ENCODE results near the gene IL19. TPM values are rescaled to one million over a fixed set of nuclear protein-coding genes. Genes with fewer than 3 reads are reported as not detected.

The IL19 gene
- total RNA-seq, 4 donors from 2014 or later = not detected

- H3K27me3 ChIP-seq = peaks cover 0 to 15% (median 0%) of the 10 kb centered on the region in 4 donors
- 60% methylated on average over 2 of the region's 2 CpGs for WGBS
- TF ChIP-seq POLR2A (IDR thresholded peaks at IDR 0.05; ENCODE audit: low read depth) (no peak), EP300 (IDR thresholded peaks at IDR 0.05) (no peak), CTCF (IDR thresholded peaks at IDR 0.05) (no peak), POLR2AphosphoS5 (IDR thresholded peaks at IDR 0.05) (no peak)
These were observed 62.6 kb downstream of the IL19 start for GRCh38 chr1:206833106-206833680.

GRCh38 chr1:206833801-206834200 is 63.2 kb downstream of the IL19 start:
- peak; percentile 64 for DNase-seq (ENCODE audit: extremely low spot score)
- TF ChIP-seq CTCF (IDR thresholded peaks at IDR 0.05) (no peak), EP300 (IDR thresholded peaks at IDR 0.05) (no peak), POLR2A (IDR thresholded peaks at IDR 0.05; ENCODE audit: low read depth) (no peak), POLR2AphosphoS5 (IDR thresholded peaks at IDR 0.05) (no peak)
- intact Hi-C loops (cut with DNase I) = no loop called here

More at GRCh38 chr1:206833106-206833680, 62.6 kb downstream of the IL19 start:
- Histone ChIP-seq H3K4me1 (no peaks in the 10 kb centered on the region), H3K4me3 (no peak overlapping the region), H3K9me3 (no peaks in the 10 kb centered on the region), H3K36me3 (no peaks in the 10 kb centered on the region), H3K27ac (replicated peaks in 1 of 4) (no peak overlapping the region)
- intact Hi-C loops (cut with DNase I) = no loop called here
- peak; percentile 31 for DNase-seq (ENCODE audit: extremely low spot score)

GRCh38 chr1:206834217-206834616 is 63.6 kb downstream of the IL19 start:
- DNase-seq (ENCODE audit: extremely low spot score) = peak; percentile 39
- no peaks in the 10 kb centered on the region for H3K9me3 ChIP-seq
- no peak overlapping the region for H3K4me3 ChIP-seq
- H3K36me3 ChIP-seq = no peaks in the 10 kb centered on the region
- WGBS = 92% methylated on average over 6 of the region's 6 CpGs
- intact Hi-C loops (cut with DNase I) = no loop called here
- H3K27me3 ChIP-seq = peaks cover 0 to 15% (median 0%) of the 10 kb centered on the region in 4 donors
- no peaks in the 10 kb centered on the region for H3K4me1 ChIP-seq
- TF ChIP-seq POLR2A (IDR thresholded peaks at IDR 0.05; ENCODE audit: low read depth) (no peak), EP300 (IDR thresholded peaks at IDR 0.05) (no peak), CTCF (IDR thresholded peaks at IDR 0.05) (no peak), POLR2AphosphoS5 (IDR thresholded peaks at IDR 0.05) (no peak)
- H3K27ac ChIP-seq (replicated peaks in 1 of 4) = no peak overlapping the region

More at GRCh38 chr1:206833801-206834200, 63.2 kb downstream of the IL19 start:
- Histone ChIP-seq H3K9me3 (no peaks in the 10 kb centered on the region), H3K4me1 (no peaks in the 10 kb centered on the region), H3K36me3 (no peaks in the 10 kb centered on the region), H3K27ac (replicated peaks in 1 of 4) (no peak overlapping the region), H3K27me3 (peaks cover 0 to 15% (median 0%) of the 10 kb centered on the region in 4 donors), H3K4me3 (no peak overlapping the region)
- WGBS = 73% methylated on average over 2 of the region's 2 CpGs

GRCh38 chr1:206834711-206835110 is 64.1 kb downstream of the IL19 start:
- Histone ChIP-seq H3K27me3 (peaks cover 0 to 15% (median 0%) of the 10 kb centered on the region in 4 donors), H3K9me3 (no peaks in the 10 kb centered on the region), H3K36me3 (no peaks in the 10 kb centered on the region), H3K4me1 (no peaks in the 10 kb centered on the region), H3K27ac (replicated peaks in 1 of 4) (no peak overlapping the region), H3K4me3 (no peak overlapping the region)
- no peak for TF ChIP-seq CTCF (IDR thresholded peaks at IDR 0.05)
- TF ChIP-seq POLR2A (IDR thresholded peaks at IDR 0.05; ENCODE audit: low read depth) = no peak
- no peak for TF ChIP-seq EP300 (IDR thresholded peaks at IDR 0.05)
- TF ChIP-seq POLR2AphosphoS5 (IDR thresholded peaks at IDR 0.05) = no peak
- 58% methylated on average over 3 of the region's 3 CpGs for WGBS
- DNase-seq (ENCODE audit: extremely low spot score) = peak; percentile 89
- intact Hi-C loops (cut with DNase I) = no loop called here

GRCh38 chr1:206835186-206835585 is 64.6 kb downstream of the IL19 start:
- 42% methylated on average over 3 of the region's 3 CpGs for WGBS
- Histone ChIP-seq H3K27ac (replicated peaks in 1 of 4) (no peak overlapping the region), H3K36me3 (no peaks in the 10 kb centered on the region), H3K27me3 (peaks cover 0 to 15% (median 0%) of the 10 kb centered on the region in 4 donors), H3K4me3 (no peak overlapping the region), H3K9me3 (no peaks in the 10 kb centered on the region), H3K4me1 (no peaks in the 10 kb centered on the region)
- TF ChIP-seq CTCF (IDR thresholded peaks at IDR 0.05) (no peak), EP300 (IDR thresholded peaks at IDR 0.05) (no peak), POLR2AphosphoS5 (IDR thresholded peaks at IDR 0.05) (no peak), POLR2A (IDR thresholded peaks at IDR 0.05; ENCODE audit: low read depth) (no peak)
- DNase-seq (ENCODE audit: extremely low spot score) = peak; percentile 53
- intact Hi-C loops (cut with DNase I) = no loop called here

Data from esophagus muscularis mucosa (tissue), 4 donors.